ENCODE measurements around the gene CELF5.

DNA sequence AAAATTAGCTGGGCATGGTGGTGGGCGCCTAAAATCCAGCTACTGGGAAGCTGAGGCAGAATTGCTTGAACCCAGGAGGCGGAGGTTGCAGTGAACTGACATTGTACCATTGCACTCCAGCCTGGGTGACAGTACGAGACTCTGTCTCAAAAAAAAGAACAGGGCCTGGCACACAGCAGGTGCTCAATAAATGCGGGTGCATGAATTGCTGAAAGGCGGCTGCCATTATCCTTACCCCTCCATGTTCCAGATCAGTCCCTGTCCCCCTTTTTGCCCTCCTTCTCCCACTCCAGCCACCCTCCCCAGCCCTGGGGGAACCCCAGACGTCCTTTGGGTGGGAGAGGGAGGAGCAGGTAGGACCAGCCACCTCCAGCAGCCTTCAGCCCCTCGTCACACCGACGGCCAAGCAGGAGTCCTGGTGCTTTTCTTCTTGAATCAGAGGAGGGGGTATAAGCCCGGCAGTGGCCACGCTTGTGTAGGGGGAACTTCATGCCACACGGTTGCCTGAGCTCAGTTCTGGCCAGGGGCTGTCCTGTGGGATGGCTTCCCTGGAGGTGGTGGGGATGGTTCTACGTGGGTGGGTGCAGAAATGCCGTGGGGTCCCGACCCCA, 121.5 kb downstream of the CELF5 start:
- no peak for TF ChIP-seq CTCF (IDR thresholded peaks at IDR 0.05)
- TF ChIP-seq ZFX (IDR thresholded peaks at IDR 0.05; ENCODE audit: borderline replicate concordance): no peak

Measured in 22Rv1 (cell line).